Measurements from ENCODE around the gene SRRM5. TPM values are rescaled to one million over a fixed set of nuclear protein-coding genes. Genes with fewer than 3 reads are reported as not detected.
"Not testable (repeated sequence)": the region's sequence is repeated elsewhere in the genome, so short reads cannot be mapped to it uniquely, and the experiment has no call there.

Gene SRRM5, protein sequence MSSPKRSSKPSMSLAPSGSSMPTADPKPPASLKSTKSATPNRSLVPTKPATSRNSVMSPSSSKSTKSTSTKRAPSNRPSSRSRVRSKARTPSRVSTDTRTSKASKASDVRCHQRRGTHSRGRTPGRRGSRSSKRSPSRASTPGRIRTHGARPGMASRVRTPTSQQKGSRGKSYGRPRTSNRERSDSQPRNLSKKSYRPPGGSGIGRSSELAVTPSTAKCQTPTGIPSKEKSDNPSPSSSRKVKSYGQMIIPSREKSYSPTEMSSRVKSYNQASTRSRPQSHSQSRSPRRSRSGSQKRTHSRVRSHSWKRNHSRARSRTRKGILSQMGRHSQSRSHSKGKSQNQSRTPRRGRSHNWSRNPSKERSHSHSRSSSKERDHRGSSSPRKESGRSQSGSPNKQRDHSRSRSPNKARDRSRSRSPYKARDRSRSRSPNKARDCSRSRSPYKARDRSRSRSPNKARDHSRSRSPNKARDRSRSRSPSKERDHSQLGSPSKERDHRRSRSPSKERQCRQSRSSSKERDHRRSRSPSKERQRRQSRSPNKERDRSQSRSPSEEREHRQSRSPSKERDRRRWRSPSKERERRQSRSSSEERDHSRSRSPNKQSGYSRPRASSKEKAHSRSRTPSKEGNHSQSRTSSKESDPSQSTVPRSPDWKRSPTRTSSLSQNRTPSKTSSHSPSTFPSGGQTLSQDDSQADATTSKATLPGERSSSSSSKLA
- polyA plus RNA-seq (ENCODE audit: insufficient read length in 12 of 12), result under 1 TPM in 10 of 12 donors, not detected in 2; 0.10 to 0.92 (median 0.45) TPM
- long read RNA-seq, donor 1, partial matches to known transcripts, result 0 of 3 reads
- long read RNA-seq, donor 1, other reads (novel, unspliced or antisense), result 0 of 3 reads
- long read RNA-seq, donor 2, partial matches to known transcripts, result 0 of 124 reads
- long read RNA-seq, donor 2, other reads (novel, unspliced or antisense), result 124 of 124 reads
- long read RNA-seq, donor 3, result 0 reads
- long read RNA-seq, donor 4, partial matches to known transcripts, result 27 of 27 reads
- long read RNA-seq, donor 4, other reads (novel, unspliced or antisense), result 0 of 27 reads
- long read RNA-seq, donor 5, partial matches to known transcripts, result 176 of 176 reads
- long read RNA-seq, donor 5, other reads (novel, unspliced or antisense), result 0 of 176 reads
- long read RNA-seq, donor 6, result 0 reads
- long read RNA-seq, donor 7, partial matches to known transcripts, result 12 of 50 reads
- long read RNA-seq, donor 7, other reads (novel, unspliced or antisense), result 38 of 50 reads
- long read RNA-seq, donor 8, partial matches to known transcripts, result 22 of 111 reads
- long read RNA-seq, donor 8, other reads (novel, unspliced or antisense), result 89 of 111 reads
- long read RNA-seq, donor 9, partial matches to known transcripts, result 21 of 83 reads
- long read RNA-seq, donor 9, other reads (novel, unspliced or antisense), result 61 of 83 reads
- long read RNA-seq, donor 10, partial matches to known transcripts, result 25 of 95 reads
- long read RNA-seq, donor 10, other reads (novel, unspliced or antisense), result 70 of 95 reads
- long read RNA-seq, donor 11, partial matches to known transcripts, result 0 of 1 reads
- long read RNA-seq, donor 11, other reads (novel, unspliced or antisense), result 0 of 1 reads

DNA sequence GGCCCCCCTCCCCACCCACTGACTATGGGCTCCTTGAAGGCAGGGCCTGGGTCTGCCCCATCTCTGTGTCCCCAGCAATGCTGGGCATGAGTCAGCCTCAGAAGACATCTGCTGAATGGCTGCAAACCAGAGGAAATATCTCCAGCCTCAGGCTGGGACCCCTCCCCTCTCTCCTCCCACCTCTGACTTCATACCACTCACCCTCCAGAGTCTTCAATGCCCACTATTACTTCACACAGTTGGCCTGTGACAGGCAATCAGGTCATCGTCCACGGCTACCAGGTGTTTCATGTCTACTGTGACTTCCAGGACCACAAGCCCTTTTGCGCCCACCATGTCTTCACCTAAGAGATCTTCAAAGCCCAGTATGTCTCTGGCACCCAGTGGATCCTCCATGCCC, at the start of gene SRRM5:
Gene SRRM5, plus strand, starts transcription at position 301 of the 400 bp plus-strand sequence. Its CDS starts 34 bp downstream, at position 335.
- no peak for DNase-seq

DNA sequence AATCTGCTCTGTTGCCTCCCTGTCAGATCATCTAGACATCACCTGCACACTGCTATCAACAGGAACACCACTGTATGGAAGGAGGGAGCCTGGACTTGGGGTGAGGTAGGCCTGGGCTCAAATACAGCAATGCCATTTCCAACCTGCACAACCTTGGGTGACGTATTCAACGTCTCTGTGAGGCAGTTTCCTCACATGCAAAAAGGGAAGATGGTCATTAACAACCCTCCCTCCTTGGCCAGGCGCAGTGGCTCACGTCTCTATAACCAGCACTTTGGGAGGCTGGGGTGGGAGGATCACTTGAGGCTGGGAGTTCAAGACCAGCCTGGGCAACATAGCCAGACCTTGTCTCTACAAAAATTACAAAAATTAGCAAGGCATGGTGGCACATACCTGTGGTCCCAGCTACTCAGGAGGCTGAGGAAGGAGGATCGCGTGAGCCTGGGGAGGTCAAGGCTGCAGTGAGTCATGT, 49.6 kb upstream of the SRRM5 start:
- no peak for DNase-seq

DNA sequence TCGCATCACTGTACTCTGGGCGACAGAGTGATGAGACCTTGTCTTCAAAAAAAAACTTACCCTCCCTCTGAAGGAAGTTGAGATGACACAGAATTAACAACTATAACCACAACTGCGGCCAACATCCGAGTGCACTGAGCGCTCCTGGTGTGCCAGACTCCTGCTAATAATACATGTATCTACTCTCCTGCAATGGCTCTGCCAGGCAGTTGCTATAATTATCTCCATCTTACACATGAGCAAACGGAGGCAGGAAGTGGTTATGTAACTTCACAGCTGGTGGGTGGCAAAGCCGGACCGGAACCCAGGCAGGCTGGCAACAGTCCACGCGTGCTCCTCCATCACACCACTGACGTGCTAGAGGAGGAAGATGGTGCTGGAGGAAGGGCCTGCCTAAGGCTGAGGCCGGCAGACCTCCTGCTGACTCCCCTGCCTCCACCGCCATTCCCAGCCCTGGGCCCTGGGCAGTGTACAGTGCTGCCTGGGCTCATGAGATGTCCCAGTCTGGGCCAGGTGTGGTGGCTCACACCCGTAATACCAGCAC, 49.1 kb upstream of the SRRM5 start:
- DNase-seq, result peak; percentile 50

DNA sequence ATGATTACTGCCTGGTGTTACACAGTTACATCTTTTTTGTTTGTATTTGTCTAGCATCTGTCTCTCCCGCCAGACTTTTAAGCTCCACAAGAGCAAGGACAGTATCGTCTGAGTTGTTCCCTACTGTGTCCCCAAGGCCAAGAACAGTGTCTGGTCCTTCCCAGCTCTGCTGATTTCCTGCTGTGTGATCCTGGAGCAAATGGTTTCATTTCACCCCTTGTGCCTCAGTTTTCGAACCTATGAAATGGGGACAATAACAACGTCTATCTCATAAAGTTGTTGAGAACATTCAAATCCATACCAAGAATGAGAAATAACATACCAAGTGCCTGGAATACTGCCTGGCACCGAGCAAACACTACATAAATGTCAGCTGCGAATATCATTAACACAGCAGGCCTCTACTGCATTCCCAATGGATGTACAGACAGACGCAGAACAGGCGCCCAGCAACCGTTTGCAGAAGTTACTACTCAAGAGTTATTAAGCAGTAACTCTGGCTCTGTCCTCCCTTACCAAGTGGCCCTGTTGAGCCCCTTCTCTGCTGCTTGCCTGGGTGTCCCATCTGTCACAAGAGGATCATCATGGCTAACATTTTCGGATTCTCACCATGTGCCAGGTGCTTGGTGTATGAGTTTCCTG, 48.0 kb upstream of the SRRM5 start:
- DNase-seq, result no peak

DNA sequence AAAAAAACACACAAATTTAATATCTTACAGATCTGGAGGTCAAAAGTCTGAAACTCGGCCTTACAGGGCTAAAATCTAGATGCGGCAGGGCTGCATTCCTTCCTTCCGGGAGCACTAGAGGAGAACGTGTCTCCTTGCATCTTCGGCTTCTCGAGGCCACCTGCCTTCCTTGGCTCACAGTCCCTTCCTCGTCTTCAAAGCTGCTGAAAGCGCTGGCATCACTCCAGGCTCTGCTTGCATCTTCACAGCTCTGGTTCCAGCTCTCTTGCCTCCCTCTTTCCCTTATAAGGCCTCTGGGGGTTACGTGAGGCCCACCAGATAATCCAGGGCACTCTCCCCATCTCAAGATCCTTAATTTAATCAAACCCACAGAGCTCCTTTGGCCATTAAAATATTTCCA, 47.1 kb upstream of the SRRM5 start:
- no peak for DNase-seq

DNA sequence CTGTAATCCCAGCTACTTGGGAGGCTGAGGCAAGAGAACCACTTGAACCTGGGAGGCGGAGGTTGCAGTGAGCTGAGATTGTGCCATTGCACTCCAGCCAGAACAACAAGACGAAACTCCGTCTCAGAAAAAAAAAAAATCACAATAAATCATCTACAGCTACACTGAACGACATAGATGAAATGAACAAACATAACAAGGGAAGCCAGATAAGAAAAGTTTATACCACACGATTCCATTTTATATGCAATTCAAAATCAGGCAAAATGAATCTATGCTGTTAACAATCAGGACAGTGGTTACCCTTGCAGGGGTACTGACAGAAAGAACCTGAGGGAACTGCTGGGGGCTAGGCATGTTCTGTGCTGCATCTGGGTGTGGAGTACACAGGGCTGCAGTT, 42.2 kb upstream of the SRRM5 start:
- DNase-seq, result no peak

DNA sequence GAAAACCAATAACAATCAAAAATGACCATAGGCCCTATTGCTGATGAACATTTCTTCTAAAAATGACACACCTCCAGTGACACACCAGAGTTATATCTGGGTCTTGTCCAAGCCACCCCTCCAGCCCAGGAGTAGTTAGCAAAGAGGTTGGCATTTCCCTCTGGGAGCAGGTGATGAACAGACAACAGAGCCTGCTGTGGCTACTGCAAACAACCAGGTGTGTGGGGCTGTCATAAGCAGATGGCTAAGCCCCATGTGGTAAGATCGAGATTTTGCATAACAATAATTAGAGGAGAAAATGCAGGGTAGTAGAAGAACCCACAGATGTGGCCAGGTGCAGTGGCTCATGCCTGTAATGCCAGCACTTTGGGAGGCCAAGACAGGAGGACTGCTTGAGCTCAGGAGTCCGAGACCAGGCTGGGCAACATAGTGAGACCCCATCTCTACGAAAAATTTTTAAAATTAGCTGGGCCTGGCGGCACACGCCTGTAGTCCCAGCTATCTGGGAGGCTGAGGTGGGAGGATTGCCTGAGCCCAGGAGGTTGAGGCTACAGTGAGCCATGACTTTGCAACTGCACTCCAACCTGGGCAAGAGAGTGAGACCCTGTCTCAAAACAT, 41.6 kb upstream of the SRRM5 start:
- DNase-seq, result no peak

DNA sequence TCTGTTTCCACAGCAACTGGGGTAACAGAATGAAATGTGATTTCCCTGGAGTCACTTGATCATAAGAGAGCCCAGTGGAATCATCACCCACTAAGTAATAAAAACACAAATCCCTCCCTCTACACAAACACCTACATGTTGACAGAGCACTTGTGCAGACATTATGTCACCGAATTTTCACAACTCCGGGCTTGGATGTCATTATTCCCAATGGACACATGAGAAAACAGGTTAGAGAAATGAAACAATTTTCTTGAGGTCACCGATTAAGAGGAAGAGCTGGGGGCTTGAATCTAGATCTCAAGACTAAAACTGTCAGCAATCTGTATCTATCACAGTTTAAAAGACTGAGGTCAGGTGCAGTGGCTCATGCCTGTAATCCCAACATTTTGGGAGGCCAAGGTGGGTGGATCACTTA, 39.7 kb upstream of the SRRM5 start:
- DNase-seq, result no peak

DNA sequence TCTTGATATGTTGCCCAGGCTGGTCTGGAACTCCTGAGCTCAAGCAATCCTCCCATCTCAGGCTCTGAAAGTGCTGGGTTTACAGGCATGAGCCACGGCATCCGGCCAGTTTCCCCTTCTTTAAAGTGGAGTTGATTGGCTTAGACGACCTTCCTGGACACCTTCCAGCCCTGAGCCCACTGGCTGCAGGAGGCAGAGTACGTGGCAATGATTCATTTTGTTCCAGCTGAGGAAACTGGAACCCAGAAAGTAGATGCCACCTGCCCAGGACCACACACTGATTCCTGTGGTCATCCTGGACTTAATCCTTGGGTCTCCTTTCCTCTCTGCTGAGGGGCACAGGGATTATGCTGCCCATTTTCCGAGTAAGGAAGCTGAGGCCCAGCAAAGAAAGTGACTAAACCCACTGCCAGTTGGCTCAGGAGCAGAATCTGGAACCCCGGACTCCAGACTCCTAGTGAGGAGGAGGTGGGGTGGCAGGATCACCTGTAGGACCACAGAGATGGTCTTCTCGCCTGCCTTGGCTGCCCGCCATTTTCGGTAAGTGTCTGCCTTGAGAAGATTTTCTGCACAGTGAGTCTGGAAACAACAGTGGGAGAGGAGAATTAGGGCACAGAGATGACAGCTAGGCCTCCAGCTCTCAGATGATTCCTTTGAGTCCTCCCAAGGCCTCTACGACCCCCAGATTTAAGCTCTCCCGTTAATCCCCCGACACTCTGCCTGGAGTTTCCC, 37.3 kb upstream of the SRRM5 start:
- no peak for DNase-seq

DNA sequence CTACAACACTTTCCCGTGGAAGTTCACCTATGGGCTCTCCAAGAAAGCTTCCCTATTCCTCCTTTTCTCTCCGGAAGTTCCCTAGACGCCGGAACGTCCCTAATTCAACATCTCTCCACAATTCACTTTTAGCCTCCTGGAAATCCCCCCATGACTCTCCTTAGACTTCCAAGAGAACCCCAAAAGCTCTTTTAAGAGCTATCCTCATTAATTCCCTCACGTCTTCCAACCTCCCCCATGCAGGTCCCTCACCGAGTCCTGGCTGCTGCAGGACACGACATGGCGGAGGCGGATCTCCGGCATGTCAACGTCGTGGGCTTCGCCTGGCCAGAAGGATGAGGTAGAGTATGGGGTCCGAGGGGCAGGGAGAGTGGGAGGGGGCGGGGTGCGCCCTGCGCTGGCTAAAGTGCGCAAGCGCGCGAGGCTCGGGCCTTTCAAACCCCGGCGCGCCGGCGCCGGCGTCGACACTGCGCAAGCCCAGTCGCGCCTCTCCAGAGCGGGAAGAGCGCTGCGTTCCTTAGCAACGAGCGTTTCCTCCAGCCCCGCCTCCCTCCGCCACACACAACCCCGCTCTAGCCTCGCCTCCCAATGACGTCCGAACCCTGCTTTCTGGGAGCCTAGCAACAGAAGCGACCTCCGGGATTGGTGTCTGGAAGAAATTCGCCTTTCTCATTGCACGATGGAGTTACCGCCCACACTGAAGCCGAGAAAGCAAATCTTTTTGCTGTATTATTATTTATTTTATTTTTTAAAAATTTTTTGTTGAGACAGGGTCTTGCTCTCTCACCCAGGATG, 36.5 kb upstream of the SRRM5 start, which contains the start of the genes PINLYP and XRCC1:
Gene PINLYP, plus strand, starts transcription at position 646 of the 795 bp plus-strand sequence. CDS start 1,391 bp downstream, outside the sequence.
Gene XRCC1, minus strand, starts transcription at position 372 of the 795 bp plus-strand sequence. Its CDS starts 69 bp downstream, at position 303.
- DNase-seq, result peak; percentile 99

DNA sequence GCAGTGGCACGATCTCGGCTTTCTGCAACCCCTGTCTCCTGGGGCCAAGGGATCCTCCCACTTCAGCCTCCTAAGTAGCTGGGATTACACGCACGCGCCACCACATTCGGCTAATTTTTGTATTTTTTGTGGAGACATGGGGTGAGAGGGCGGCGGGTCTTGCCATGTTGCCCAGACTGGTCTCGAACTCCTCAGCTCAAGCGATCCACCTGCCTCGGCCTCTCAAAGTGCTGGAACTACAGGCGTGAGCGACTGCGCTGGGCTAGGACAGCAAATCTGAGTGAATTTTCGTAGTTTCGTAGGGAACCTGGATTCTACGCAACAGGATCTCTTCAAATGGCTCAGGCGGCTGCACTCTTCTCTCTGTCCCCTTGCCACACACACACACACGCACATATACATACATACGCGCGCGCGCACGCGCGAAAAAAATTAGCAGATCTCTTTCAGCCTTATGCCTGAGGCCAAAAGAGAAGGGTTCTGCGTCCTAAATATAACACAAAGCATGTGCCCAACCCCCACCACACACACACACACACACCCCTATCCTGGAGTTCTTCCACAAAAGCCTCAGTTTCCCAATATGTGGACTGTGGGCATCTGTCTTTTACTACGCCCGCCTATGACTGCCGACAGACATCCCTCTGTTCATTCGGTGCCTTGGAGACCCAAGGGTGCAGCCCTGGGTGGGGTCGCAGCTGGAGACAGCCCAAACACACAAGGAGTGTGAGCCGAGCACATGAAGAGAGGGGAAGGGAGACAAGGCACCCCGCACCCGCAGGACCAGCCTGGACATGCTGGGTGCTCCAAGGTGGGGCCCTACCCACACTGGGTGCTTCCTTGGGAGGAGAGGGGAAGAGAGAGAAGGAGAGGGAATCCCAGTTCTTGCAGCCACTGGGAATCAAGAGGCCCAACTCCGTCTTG, 35.7 kb upstream of the SRRM5 start:
- DNase-seq, result no peak

DNA sequence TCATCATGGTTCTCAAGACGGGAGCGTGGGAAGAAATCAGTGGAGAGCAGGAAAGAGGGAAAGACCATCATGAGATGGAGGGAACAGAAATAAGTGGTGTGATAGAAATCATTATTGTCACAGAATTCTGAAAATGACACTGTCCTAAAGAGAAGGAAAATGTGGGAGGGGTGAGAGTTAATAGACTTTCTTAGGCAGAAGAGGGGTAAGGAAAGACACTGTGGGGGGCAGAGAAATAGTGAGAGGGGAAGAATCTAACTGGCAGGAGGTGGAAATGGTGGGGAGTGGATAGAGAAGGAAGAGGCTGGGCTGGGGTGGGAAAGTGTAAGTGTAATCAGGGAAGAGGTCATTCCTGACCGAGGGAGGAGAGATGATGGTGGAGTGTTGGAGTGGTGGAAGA, 33.1 kb upstream of the SRRM5 start:
- DNase-seq, result no peak

DNA sequence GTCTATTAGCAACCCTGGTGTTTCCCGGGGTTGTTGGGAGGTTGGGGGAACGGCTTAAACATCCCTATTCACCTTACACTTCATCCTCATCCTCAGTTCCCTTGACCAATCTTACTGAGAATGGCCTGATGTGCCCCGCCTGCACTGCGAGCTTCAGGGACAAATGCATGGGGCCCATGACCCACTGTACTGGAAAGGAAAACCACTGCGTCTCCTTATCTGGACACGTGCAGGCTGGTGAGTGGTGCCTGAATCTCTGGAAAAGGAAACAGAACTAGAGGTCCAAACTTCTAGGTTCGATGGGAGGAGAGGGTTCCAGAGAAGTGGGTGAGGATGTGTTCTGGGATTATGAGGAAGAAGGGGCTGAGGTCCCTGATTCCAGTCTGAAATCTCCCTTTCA, 30.4 kb upstream of the SRRM5 start:
- no peak for DNase-seq

DNA sequence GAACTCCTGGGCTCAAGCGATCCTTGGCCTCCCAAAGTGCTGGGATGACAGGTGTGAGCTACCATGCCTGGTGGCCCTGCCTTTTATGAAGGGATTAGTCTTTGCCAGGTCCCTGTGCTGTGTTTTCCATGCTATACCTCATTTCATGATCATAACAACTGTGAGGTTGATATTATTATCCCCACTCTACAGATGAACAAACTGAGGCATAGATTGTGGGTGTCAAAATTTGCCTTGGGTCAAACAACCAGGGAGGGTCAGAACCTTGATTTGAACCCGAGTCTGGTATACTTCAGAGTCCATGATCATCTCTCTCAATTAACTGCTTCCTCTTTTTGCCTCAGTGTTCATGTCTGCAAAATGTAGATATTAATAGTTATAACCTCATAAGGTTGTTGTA, 29.4 kb upstream of the SRRM5 start:
- no peak for DNase-seq

DNA sequence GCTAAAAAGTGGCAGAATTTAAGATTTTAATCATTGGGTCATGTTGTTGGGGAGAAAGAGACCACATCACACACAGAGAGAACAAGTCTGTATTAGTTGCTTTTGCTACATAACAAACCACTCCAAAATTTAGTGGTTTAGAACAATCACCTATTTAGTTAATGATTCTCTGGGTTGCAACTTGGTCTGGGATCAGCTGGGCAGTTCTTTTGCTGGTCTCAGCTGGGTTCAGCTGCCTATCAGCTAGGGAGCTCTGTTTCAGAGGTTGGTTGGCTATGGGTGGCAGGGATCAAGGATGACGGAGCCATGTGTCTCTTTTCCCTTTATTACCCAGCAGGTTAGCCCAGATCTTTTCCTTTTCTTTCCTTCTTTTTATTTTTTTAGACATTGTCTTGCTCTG, 27.4 kb upstream of the SRRM5 start:
- DNase-seq, result no peak

DNA sequence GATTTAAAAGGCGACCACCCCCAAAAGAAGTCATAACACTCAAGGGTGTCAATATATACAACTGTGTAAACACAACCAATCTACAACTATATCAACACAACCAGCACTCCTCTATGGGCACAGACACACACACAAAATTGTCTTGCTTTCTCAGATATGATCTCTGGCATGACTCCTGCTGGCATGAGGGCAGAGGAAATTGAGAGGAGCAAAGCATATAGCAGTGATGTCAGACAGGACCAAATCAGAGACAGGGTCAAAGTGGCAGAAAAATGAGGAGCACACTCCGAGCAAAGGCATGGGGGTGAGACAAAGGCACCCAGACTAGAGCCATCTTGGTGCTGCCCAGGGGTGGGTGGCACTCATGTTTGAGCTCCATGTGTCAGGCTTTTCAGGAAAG, 25.5 kb upstream of the SRRM5 start:
- DNase-seq, result no peak

DNA sequence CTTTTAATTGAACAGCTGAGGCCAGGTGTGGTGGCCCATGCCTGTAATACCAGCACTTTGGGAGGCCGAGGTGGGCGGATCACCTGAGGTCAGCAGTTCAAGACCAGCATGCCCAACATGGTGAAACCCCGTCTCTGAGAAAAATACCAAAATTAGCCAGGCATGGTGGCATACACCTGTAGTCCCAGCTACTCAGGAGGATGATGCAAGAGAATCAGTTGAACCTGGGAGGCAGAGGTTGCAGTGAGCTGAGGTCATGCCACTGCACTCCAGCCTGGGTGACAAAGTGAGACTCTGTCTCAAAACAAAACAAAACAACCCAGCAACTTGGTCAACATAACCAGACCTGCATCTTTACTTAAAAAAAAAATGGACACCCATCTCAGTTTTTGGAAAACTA, 24.9 kb upstream of the SRRM5 start:
- DNase-seq, result not testable (repeated sequence)
